Measurements from ENCODE around the gene FAM177B.

DNA sequence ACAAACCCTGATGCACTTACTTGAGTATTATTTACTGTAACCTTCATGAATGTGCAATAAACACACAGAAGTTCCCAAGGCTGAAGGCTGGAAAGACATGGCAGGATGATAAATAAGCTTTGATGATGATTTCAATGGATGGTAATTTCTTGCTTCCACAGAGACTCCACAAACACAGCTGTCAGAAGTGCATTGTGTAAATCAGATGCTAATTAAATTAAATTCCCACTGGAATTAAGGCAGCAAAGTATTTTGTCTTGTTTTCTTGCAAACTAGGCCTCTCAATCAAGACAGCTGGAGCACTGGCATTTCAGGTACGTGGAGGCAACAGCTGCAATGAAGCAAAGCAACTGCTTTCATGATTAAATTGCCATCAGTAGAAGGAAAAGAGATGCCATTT is 24.1 kb downstream of the FAM177B start:
- TF ChIP-seq POLR2A (IDR thresholded peaks at IDR 0.05; ENCODE audit: low read length) (no peak), GATA1 (IDR thresholded peaks at IDR 0.05; ENCODE audit: low read depth, low read length) (no peak)
